HL-60/S4 (cell line): ENCODE results near the gene RRP7A.
"Not testable (repeated sequence)": the region's sequence is repeated elsewhere in the genome, so short reads cannot be mapped to it uniquely, and the experiment has no call there.

ENCODE experiments used
- in situ Hi-C: fragments of 300-500 bp; cut with MboI; formaldehyde crosslinking; loops from 2 replicates; pipeline ENCODE4 v1.14.3; 2022; ENCODE audit warnings: low sequenced_read_pairs

The RRP7A gene

DNA sequence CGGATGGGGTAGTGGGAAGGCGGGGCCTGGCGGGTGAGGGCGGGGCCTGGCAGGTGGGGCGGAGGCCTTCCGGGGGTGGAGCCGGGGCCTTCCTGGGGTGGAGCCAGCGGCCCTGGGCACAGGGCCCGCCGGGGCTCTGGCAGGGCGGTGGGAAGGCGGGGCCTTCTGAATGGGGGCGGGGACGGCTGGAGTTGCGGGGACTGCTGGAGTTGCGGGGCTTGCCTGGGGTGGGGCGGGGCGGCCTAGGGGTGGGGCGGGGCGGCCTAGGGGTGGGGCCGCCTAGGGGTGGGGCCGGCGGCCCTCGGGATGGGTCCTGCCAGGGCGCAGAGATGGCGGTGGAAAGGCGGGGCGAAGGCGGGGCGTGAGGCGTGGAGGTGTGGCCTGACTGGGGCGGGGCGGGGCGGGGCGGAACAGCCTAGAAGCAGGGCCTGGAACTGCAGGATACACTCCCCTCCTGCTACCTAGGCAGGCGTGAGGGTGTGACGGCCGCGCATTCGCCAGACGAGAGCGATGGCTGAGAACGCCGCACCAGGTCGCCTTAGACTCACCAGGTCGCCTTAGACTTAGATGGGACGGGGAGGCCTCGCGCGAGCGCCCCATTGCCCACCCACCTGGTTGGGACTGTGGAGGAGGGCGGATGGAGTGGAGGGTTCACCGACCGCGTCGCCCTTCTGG lies 19.3 kb downstream of the RRP7A start:
- in situ Hi-C loops, result no loop called here

DNA sequence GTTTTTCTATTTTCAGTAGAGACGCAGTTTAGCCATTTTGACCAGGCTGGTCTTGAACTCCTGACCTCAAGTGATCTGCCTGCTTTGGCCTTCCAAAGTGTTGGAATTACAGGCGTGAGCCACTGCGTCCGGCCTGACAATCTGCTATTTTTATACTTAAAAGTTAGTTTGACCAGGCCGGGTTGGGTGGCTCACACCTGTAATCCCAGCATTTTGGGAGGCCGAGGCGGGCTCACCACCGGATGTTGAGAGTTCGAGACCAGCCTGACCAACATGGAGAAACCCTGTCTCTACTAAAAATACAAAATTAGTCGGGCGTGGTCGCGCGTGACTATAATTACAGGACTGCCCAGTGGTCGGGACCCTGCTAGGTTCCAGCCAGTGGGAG lies 19.8 kb downstream of the RRP7A start:
- in situ Hi-C loops, result not testable (repeated sequence)

DNA sequence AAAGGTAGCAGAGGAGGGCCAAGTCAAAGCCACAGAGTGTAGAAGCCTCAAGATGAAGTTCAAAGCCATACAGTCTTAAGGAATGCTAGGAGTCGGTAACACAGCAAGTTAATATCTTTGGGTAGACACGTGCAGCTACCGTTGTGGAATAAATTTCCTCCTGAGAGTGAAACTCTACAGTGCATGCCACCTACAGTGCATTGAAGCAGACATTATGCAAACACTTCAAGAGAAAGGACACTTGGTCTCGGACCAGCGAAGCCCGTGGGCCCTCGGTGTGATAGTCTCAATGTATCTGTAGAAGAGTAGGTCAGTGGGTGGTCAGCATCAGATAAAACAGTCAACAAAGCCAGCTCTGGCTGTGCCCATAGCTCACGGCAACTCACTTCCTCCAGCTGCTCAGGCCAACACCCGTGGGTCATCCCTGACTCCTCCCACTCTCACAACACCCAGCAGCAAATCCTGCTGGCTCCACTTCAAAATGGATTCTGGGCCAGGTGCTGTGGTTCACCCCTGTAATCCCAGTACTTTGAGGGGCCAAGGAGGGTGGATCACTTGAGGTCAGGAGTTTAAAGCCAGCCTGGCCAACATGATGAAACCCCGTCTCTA lies 24.0 kb downstream of the RRP7A start:
- in situ Hi-C loops, result not testable (repeated sequence)

DNA sequence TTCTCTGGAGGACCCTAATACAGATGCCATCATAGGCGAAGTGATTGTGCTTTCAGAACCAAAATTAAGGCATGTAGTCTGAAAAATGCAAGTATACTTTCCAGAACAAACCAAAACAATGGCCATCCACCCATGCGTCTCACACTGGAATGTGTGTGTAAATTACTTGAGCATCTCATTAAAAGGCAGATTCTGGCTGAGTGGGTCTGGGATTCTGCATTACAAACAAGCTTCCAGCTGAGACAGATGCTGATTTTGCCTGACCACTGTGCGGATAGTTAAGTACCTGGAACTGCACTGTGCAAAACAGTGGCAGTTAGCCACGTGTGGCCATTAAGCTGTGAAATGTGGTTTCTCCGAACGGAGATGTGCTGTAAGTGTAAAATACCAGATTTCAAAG lies 26.2 kb downstream of the RRP7A start:
- in situ Hi-C loops, result no loop called here

DNA sequence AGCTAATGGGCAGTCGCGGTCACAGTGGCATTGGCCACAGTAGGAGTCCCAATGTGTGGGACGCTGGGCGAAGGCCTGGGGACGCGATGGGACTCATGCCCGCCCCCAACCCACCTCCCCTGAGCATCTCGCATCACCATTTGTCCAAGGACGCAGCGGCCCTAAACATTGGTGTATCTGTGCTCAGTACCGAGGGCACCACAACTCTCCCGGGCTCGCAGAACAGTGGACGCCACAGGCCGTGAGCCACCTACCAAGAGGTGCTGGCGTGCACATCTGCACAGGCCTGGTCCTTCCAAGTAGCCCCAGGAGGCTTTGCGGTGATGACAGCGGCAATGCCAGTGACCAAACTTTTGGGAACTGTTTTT lies 27.3 kb downstream of the RRP7A start:
- in situ Hi-C loops, result no loop called here

DNA sequence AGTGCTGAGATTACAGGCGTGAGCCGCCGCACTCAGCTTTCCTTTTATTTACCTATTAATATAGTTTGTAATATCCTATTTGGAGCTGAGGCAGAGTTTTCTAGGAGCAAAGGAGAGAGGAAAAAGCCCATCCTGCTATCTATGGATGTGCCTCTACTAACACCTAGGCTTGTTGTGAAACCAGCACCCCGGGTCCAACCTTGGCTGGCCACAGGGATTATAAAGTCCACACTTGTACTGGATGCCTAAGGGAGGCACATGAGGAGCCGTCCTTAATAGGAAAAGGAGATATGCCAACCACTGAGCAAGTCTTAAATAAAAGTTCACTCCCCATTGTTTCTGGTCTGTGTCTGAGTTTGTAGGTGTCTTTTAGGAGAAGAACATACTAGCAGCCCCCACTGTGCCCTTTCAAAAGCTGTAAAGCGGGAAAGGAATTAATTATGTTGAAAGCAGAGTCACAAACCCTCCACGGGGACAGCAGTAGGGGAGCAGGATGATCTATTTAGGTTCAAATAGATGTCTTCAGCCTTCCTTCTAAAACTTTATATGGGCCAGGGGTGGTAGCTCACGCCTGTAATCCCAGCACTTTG lies 29.3 kb downstream of the RRP7A start:
- in situ Hi-C loops, result no loop called here

DNA sequence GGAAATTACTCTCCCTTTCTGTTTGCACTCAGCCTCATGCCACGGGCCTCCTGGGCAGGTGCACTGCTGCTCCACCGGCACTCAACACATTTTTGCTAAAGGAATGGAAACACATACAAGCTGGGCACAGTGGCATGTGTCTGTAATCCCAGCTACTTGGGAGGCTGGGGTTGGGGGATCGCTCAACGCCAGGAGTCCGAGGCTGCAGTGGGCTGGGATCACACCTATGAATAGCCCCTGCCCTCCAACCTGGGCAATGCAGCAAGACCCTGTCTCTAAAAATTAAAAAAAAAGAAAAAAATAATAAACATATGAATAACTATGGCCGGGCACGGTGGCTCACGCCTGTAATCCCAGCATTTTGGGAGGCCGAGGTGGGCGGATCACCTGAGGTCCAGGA lies 30.6 kb downstream of the RRP7A start:
- in situ Hi-C loops, result no loop called here

DNA sequence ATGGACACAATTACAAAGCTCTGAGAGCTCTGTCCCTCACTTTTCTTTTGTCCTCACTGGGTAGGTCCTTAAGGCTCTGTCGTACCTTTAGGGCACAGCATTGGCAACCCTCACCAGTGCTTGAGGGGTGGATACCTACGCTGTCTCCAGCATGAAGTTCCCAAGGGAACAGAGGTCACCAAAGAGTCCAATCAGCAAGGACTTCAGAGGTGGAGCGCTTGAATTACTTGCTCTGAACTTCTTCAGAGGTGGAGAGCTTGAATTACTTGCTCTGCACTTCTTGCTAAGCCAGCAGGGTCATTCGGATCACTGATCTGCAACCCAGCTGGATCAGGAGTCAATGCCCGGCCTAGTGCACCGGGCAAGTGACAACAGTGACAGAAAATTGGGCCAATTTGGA lies 35.1 kb downstream of the RRP7A start:
- in situ Hi-C loops, result no loop called here

DNA sequence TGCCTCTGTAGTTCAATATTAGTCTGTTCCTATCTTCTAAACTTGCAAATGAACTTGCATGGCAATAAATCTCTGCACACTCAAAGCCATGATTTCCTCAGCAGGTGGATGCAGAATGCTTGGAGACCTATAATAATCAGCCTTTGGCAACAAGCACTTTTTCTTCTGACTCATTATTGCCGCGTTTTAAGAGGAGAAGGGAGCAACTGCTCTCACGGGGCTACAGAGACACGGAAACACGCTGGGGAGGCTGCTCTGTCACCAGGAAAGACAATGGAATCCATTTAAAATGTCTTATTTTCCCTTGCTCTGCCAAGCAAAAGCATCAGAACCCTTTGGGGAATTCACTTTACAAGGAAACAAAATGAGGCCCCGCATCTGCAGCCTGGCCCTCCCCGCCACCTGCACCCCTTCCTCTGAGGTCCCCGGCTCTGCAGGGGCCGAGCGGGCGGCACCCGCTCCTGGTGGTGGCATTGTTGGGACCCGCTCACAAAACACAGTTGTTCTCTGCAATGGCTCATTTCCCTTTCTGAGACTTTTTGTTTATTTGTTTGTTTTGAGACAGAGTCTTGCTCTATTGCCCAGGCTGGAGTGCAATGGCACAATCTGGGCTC lies 35.9 kb downstream of the RRP7A start:
- in situ Hi-C loops, result not testable (repeated sequence)

DNA sequence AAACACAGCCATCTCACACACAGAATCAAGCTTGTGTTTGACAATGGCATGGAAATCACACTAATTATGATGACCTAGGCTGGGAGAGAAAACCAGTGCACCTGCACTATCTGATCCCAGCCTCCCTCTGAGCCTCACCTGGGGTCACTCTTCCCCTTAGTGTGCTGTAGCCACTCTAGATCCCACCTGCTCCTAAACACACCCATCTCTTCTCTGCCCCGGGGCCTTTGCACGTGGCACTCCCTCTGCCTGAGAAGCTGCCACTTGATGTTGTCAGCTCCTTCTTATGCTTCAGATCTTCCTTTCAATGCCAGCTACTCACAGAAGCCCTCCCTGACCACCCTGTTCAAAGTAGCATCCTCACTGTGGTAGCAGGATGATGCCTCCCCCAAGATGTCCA lies 44.5 kb downstream of the RRP7A start:
- in situ Hi-C loops, result no loop called here

DNA sequence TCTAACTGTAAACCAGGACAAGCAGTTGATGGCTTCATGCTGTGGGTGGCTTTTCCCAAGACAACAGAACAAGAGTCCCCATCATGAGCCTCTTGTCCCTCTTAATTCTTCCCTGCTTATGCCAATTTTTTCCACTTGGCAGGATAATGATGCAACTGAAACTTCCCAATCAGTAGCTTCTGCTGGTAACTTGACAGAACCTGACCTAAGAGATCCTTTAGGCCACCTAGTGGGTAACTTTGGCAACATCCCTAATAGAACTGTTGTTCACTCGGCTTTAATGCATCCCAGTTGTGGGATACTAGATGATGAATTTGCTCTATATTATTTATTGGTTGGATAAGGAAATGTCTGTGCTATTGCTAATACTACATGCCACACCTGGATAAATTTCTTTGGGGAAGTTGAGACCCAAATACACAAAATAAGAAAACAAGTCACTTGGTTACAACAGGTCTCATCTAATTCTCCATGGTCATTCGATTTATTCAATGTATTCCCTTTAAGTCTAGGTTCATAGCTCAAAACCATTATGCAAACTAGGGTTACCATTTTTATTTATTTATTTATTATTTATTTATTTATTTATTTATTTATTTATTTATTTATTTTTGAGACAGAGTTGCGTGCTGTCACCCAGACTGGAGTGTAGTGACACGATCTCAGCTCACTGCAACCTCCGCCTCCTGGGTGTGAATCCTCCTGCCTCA lies 46.0 kb downstream of the RRP7A start:
- in situ Hi-C loops, result loop anchor here (25.0 kb wide), 1 partner anchor 786 kb away; the partner anchor contains the start of genes MEI1 and SNU13

DNA sequence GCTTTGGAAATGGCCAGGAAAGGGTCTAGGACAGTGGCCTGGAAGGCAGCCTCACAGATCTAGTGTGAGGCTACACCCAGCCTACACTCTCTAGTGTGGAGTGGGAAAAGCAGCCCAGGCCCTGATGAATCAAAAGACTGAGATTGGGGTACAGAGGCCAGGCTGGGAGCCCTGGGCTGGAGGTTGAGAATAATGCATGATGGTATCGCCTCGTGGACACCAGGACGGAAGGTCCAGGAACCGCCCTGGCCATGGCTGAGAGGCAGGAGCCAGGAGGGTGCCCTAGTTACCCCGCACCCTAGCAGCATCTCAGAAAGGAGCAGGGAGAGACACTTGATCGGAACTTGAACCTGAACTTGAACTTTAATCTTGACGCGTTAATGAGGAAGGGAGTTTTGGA lies 46.9 kb downstream of the RRP7A start:
- in situ Hi-C loops, result loop anchor here (25.0 kb wide), 1 partner anchor 785 kb away; the partner anchor contains the start of genes MEI1 and SNU13

DNA sequence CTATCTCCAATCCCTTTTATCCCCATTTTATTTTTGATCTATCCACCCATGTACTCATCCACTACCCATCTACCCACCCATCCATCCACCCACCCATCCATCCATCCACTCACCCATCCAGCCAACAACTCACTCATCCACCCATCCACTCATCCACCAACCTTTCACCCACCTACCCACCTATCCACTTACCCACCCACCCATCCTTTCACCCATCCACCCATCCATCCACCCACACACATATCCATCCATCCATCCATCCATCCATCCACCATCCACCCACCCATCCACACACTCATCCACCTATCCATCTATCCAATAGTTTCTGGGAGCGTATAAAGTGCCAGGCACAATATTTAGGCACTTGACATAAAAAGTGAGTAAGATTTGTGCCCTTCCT lies 48.2 kb downstream of the RRP7A start:
- in situ Hi-C loops, result loop anchor here (25.0 kb wide), 1 partner anchor 784 kb away; the partner anchor contains the start of genes MEI1 and SNU13

DNA sequence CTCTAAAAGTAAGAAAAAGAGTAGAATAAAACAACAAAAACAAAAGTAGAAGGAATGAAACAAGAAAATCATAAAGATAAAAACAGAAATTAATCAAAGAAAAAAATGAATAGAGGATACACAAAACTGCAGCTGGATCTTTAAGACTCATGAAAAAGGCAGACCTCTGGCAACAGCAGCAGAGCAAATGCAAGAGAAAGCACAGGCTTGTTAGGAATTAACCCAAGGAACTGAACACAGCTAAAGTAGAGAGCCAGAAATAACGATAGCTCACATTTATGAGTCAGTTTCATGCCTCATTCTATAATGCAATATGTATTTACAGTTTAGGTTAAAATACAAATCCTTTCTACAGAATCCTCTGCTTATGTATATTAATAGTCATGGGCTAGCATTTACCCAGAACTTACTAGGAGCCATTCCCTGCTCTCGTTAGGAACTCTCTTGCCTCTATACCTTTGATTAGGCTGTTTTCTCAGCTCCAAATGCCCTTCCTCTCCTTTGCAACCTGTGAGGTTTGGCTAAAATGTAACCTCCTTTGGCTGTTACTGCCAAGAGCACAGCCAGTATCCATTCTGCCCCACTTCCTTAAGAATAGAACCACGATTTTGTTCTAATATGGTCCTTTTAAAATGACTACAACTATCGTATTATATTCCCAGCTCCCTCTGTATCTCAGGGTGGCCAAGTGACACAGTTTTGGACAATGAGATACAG lies 49.1 kb downstream of the RRP7A start:
- in situ Hi-C loops, result loop anchor here (25.0 kb wide), 1 partner anchor 783 kb away; the partner anchor contains the start of genes MEI1 and SNU13

DNA sequence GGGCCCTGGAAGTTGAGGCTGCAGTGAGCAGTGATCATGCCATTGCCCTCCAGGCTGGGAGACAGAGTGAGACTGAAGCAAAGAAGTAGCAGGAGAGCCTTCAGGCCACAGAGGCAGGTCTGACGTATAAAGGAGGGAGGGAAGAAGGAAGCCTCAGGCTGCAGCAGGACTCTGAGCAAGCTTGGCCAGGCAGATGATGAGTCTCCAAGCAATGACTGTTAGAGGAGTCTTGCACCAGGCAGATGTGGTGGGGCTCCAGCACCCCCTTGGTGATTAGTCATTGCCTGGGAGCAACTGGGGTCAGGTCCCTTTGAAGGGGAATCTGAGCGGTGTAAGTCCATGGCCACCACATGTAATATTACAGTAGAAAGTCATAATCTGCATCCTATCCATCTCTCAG lies 50.8 kb downstream of the RRP7A start:
- in situ Hi-C loops, result loop anchor here (25.0 kb wide), 1 partner anchor 782 kb away; the partner anchor contains the start of genes MEI1 and SNU13

DNA sequence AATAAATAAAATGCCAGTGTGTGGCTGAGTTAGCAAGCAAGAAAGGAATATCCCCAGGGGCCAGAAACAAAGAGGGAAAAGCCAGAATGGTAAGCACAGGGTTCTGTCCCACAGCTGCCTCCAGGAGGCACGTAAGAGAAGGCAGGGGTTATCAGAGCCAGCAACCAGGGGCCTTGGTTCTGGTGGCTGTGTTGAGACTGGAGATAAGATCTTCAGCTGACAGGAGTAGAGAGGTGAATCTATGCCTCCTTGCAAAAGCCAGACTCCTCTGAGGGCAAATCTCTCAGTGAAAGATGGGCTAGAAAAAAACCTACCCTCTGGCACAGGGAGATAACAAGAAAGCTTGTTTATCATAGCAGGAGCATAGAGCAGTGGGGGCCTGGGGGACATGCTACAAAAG lies 57.6 kb downstream of the RRP7A start:
- in situ Hi-C loops, result loop anchor here (25.0 kb wide), 1 partner anchor 775 kb away; the partner anchor contains the start of genes MEI1 and SNU13

DNA sequence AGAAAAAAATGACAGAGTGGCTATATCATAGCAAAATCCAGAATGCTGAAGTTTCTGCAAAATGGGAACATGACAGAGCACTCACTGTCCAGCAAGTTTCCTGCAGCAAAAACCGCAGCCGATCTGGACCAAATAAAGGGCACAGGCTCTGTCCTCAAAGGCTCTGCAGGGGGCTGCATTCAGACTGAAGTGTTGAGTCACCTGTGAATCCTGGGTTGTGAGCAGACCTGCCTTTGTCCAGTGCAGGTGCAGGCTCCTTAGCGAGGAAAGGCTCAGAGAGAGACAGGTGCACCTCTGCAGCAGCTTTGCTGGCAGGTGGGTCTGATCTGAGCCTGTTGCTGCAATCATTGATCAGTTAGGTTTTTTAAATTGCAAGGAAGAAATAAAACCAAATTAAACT lies 58.1 kb downstream of the RRP7A start:
- in situ Hi-C loops, result loop anchor here (25.0 kb wide), 1 partner anchor 774 kb away; the partner anchor contains the start of genes MEI1 and SNU13
